ENCODE measurements around the gene TATDN3. TPM values are rescaled to one million over a fixed set of nuclear protein-coding genes. Genes with fewer than 3 reads are reported as not detected.
"Not testable (repeated sequence)": the region's sequence is repeated elsewhere in the genome, so short reads cannot be mapped to it uniquely, and the experiment has no call there.

The TATDN3 gene, protein sequence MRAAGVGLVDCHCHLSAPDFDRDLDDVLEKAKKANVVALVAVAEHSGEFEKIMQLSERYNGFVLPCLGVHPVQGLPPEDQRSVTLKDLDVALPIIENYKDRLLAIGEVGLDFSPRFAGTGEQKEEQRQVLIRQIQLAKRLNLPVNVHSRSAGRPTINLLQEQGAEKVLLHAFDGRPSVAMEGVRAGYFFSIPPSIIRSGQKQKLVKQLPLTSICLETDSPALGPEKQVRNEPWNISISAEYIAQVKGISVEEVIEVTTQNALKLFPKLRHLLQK
- 8.4 TPM for total RNA-seq

DNA sequence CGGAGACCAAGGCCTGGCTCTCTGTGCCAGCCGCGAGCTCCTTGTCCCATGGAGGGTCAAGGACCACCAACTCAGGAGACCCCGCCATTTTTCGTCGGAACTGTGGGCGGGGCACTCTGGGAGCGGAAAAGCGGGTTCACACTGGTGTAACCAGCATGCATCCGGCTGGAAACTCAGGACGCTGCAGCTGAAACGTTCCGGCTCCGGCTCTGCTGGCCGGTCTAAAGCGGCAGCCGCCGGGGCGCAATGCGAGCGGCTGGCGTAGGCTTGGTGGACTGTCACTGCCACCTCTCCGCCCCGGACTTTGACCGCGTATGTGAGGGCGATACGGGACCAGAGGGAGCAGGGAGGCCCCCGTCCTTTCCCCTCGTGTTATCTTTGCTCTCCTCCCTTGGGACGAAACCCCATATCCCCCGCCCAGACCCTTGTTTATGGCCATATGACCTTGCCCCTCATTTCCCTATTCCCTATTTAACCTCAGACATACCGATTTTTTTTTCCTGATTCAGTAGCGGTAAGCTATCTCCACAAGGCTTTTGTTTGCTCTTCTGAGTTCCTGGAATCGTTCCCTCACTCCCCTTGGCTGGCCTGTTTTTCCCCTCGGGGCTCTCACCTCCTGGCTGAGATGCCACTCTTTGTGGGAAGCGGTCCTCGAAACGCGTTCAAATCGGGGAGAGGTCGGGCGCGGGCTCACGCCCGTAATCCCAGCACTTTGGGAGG lies at the start of gene TATDN3, which contains the start of gene NSL1:
Gene TATDN3, plus strand, starts transcription at position 219 of the 720 bp plus-strand sequence. Its CDS starts 28 bp downstream, at position 247.
Gene NSL1, minus strand, starts transcription at position 102 of the 720 bp plus-strand sequence. Its CDS starts 14 bp downstream, at position 88.
- peak; percentile 97 for ATAC-seq

DNA sequence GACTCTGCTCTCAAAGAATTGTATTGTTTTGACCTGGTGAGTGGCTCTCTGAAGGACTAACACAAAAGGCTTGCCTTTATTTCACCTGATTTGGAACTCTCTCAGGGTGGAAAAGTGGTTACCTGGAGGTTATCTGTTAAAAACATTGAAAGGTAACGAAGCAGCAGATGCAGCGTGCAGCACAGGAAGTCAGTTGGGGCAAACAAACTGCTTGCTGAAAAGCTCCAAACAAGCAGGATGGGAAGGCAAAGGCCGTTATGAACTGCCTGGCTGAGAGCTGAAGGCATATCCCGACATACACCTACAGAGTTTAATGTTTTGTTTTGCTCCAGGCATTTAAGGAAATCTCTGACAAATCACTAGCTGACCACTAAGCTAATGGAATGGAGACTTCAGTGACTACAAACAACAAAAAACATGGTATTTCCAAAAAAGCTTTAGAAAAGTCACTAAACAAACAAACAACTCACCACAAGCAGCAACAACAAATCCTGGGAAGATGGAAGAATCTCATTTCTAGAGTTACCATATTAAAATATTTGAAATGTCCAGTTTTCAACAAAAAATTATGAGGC lies 47.7 kb upstream of the TATDN3 start:
- ATAC-seq: no peak

DNA sequence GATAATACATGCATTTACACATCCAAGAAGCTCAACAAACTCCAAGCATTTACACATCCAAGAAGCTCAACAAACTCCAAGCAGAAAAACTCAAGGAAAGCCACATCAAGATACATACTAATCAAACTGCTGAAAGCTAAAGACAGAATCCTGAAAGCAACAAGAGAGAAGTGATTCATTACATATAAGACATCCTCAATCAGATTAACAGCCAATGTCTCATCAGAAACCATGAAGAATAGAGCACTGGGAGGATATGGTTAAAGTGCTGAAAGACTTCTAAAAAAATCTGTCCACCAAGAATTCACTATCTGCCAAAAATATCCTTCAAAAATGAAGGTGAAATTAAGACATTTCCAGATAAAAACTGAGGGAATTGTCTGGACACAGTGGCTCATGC lies 46.4 kb upstream of the TATDN3 start:
- no peak for ATAC-seq

DNA sequence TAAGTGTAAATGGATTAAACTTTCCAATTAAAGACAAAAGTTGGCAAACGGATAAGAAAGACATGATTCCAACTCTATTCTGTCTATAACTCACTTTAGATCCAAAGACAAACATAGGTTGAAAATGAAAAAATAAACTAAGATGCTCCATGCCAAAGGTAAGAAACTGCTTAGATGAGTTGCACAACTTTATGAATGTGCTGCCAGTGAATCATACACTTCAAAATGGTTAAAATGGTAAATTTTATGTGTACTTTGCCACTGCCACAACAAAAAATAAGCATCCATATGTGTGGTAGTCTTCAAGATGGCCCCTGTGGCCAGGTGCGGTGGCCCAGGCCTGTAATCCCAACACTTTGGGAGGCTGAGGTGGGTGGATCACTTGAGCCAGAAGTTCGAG lies 45.1 kb upstream of the TATDN3 start:
- no peak for ATAC-seq

DNA sequence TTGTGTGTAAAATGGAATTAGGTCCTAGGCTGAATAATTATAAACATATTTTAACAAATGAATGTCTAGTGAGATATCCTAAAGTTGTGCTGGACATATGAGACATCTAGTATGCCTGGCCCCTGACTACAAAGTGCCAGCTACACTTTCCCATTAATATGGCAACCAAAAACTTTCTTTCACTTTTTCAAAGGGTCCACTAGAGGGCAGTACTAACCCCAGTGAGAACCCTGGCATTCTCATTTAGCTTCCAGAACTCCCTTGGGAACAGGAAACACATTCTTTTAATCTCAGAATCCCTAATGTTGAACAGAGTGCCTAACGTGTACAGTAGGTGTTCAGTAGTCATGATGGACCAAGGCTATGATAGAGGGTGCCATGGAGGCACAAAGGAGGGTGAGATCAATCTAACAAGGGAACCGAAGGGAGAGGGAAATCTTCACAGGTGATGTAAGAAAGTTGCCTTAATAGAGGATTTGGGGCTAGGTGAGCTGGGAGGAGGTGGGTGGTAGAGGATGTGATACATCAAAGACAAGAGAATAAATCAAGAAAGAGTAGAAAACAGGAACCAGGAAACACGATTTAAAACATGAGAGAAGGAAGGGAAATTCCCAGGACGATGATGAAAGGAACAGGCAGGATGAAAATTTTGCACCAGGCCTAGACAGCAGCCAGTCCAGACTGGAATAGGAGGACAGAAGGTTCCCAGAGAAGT lies 41.7 kb upstream of the TATDN3 start:
- ATAC-seq: peak; percentile 52

- no peak for ATAC-seq
Measured at GRCh38 chr1:212752252-212752933, 39.3 kb upstream of the TATDN3 start.

GRCh38 chr1:212752934-212753497 lies 38.7 kb upstream of the TATDN3 start:
- peak; percentile 39 for ATAC-seq

DNA sequence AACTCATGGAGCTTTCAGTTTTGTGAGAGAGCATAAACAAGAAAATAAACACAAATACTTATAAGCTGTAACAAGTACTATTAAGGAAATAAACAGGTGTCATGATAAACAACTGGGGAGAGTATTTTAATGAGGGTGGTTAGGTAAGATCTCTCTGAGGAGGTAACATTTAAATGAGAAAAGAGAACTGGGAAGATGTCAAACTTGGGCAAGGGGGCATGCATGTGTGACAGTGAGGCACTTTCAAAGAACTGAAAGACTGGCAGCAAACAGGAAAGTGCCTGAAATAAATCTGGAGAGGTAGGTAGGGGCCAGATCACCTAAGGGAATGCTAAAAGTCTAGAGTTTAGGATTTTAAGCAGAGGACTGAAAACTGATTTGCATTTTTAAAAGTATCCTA lies 37.9 kb upstream of the TATDN3 start:
- no peak for ATAC-seq

GRCh38 chr1:212754193-212754592 lies 37.5 kb upstream of the TATDN3 start:
- ATAC-seq: no peak

GRCh38 chr1:212754680-212755079 lies 37.0 kb upstream of the TATDN3 start:
- ATAC-seq: no peak

DNA sequence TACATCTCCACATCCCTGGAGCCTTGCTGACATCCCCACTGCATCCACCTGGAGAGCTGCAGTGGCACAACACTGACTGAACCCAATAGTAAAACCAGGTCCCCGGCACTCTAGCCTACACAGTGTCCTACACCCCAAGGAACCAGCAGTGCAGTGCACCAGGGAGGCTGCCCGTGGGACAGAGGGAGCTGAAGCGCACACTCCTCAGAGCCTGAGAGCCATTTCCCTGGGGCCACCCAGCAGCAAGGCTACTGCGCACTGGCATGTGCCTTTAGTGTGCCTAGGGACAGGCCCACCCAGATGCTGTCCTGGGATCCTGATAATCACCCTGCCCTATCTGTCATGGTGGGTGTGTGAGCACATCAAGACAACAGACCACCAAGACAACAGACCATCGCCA lies 32.0 kb upstream of the TATDN3 start:
- no peak for ATAC-seq

GRCh38 chr1:212760126-212760823 lies 31.4 kb upstream of the TATDN3 start:
- ATAC-seq: peak; percentile 42

- ATAC-seq: no peak
Measured at GRCh38 chr1:212762234-212762633, 29.5 kb upstream of the TATDN3 start.

DNA sequence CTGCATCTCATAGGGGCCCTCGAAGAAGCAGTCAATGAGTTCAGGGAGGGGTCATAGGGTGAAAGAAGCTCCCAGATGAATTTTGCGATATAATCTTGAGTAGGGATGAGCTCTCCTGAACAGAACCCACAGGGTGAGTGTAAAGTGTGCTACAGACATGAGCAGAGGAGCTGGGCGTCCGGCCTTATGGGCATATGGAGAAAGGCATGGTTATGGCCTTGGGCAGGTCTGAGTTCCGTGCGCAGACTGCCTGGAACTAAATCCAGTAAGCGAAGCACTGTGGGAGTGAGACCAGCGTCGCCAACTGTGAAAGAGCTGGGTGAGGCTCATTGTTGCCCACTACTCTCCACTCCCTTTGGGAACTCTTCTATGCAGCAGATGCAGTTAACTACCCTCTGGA lies 28.9 kb upstream of the TATDN3 start:
- no peak for ATAC-seq

- not testable (repeated sequence) for ATAC-seq
Measured at GRCh38 chr1:212764718-212765281, 26.9 kb upstream of the TATDN3 start.

DNA sequence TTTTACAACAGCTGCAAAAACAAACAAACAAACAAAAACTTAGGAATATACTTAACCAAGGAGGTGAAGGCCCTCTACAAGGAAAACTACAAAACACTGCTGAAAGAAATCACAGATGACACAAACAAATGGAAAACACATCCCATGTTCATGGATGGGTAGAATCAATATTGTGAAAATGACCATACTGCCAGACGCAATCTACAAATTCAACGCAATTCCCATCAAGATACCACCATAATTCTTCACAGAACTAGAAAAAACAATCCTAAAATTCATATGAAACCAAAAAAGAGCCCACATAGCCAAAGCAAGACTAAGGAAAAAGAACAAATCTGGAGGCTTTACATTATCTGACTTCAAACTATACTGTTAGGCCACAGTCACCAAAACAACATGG lies 24.9 kb upstream of the TATDN3 start:
- ATAC-seq: not testable (repeated sequence)

DNA sequence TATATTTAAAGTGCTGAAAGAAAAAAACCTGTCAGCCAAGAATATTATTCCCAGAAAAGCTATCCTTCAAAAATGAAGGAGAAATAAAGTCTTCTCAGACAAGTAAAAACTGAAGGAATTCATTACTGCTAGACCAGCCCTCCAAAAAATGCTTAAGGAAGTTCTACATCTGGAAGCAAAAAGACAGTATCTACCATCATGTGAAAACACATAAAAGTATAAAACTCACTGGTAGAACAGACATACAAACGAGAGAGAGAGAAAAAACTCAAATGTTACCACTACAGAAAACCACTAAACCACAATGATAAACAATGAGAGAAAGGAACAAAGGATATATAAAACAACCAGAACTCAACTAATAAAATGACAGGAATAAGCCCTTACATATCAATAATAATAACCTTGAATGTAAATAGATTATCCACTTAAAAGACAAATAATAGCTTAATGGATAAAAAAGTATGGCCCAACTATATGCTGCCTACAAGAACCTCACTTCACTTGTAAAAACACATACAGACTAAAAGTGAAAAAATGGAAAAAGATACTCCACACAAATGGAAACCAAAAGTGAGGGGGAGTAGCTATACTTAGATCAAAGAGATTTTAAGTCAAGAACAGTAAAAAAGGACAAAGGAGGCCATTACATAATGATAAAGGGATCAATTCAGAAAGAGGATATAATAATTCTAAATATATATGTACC lies 22.1 kb upstream of the TATDN3 start:
- ATAC-seq: no peak

GRCh38 chr1:212771341-212771740 lies 20.4 kb upstream of the TATDN3 start:
- no peak for ATAC-seq

DNA sequence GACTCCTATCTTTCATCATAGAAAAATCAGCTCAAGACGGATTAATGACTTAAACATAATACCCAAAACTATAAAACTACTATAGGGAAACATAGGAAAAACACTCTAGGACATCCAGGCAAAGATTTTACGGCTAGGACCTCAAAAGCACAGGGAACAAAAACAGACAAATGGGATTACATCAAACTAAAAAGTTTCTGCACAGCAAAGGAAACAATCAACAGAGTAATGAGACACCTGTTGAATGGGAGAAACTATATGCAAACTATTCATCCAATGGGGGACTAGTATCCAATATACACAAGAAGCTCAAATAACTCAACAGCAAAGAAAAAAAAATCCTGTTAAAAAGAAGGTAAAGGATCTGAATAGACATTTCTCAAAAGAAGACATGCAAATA lies 18.7 kb upstream of the TATDN3 start:
- ATAC-seq: no peak

- no peak for ATAC-seq
Measured at GRCh38 chr1:212774584-212774983, 17.1 kb upstream of the TATDN3 start.
